ENCODE results near the gene TSGA10IP. TPM values are rescaled to one million over a fixed set of nuclear protein-coding genes. Genes with fewer than 3 reads are reported as not detected.
A peak's percentile ranks its signal among the peaks of the same experiment; 100 is the strongest.

The TSGA10IP gene
- total RNA-seq, 2 experiments from 2014 or later = not detected

GRCh38 chr11:65907878-65908277 lies 37.4 kb upstream of the TSGA10IP start:
- CTCF ChIA-PET = interaction anchor here (2.7 to 6.7 kb wide), 4 partner anchors 9 to 23 kb away, joined by 8 to 34 read pairs (median 18); partner anchors contain the start of genes CCDC85B and FIBP
- H3K27me3 Mint-ChIP-seq = peaks cover 7% of the 10 kb centered on the region
- H3K9me3 Mint-ChIP-seq (ENCODE audit: low read depth) = no peaks in the 10 kb centered on the region
- H3K27ac Mint-ChIP-seq = no peak overlapping the region
- DNase-seq = no peak
- no peak overlapping the region for H3K4me3 Mint-ChIP-seq
- no peak for ATAC-seq
- no peaks in the 10 kb centered on the region for H3K36me3 Mint-ChIP-seq
- H3K4me1 Mint-ChIP-seq = peaks cover 19% of the 10 kb centered on the region

DNA sequence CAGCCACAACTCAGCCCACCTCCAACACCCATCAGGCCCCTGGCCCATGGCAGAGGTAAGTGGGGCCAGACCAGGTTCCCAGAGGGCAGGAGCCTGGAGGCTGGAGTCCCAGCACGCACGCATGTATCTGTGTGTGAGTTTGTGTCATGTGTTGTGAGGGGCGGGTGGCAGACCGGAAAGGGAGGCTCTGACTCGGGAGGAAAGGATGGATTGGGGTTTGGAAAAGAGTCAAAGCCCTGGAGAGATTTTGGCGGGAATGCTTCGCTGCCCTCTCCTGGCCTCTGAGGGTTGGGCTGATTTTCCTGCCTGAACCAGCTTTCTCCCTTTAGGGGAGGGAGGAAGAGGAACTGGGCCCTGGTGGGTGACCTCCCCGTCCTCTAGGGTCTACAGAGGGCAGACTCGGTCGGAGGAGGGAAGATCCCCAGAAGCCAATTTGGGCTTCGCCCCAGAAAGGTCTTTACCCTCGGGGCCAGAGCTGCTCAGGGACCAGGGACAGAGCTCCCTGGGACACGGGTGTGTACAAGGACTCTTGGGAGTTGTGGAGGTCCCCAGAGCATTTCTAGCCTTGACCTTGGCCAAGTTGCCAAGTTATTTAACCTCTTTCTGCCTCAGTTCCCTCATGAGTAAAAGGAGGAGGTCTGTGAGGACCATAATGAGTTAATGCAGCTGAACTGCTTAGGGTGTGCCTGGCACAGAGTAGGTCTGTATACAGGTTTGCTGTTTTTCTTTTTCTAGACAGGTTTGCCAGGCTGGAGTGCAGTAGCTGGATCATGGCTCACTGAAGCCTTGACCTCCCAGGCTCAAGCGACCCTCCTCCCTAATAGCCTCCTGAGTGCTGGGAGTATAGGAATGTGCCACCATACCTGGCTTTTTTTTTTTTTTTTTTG lies 33.4 kb upstream of the TSGA10IP start:
- Mint-ChIP-seq H3K4me1 (peaks cover 26% of the 10 kb centered on the region), H3K27ac (no peak overlapping the region), H3K36me3 (peaks cover 5% of the 10 kb centered on the region), H3K9me3 (ENCODE audit: low read depth) (no peaks in the 10 kb centered on the region), H3K27me3 (peaks cover 2% of the 10 kb centered on the region), H3K4me3 (no peak overlapping the region)
- DNase-seq = no peak
- CTCF ChIA-PET = interaction anchor here (1.2 to 2.3 kb wide), 6 partner anchors 16 to 52 kb away, joined by 4 to 14 read pairs (median 4); partner anchors contain the start of genes CCDC85B and FIBP
- no peak for ATAC-seq

- peaks cover 31% of the 10 kb centered on the region for H3K4me1 Mint-ChIP-seq
- no peaks in the 10 kb centered on the region for H3K27me3 Mint-ChIP-seq
- DNase-seq (no peak), ATAC-seq (no peak)
- CTCF ChIA-PET = interaction anchor here (1.2 to 2.1 kb wide), 3 partner anchors 15 to 28 kb away, joined by 4 to 14 read pairs (median 6); partner anchors contain the start of gene CCDC85B
- no peaks in the 10 kb centered on the region for H3K9me3 Mint-ChIP-seq (ENCODE audit: low read depth)
- no peak overlapping the region for H3K4me3 Mint-ChIP-seq
- H3K36me3 Mint-ChIP-seq = peaks cover 9% of the 10 kb centered on the region
- H3K27ac Mint-ChIP-seq = no peak overlapping the region
These were observed 32.4 kb upstream of the TSGA10IP start for GRCh38 chr11:65912845-65913244.

GRCh38 chr11:65915101-65915820 lies 30.0 kb upstream of the TSGA10IP start:
- ATAC-seq = no peak
- Mint-ChIP-seq H3K4me3 (no peak overlapping the region), H3K9me3 (ENCODE audit: low read depth) (no peaks in the 10 kb centered on the region), H3K27ac (no peak overlapping the region), H3K4me1 (peaks cover 26% of the 10 kb centered on the region), H3K36me3 (peaks cover 11% of the 10 kb centered on the region), H3K27me3 (no peaks in the 10 kb centered on the region)
- DNase-seq = no peak
- CTCF ChIA-PET = interaction anchor here (0.9 kb wide), 1 partner anchor 25 kb away, joined by 3 read pairs; the partner anchor contains the start of gene CCDC85B

DNA sequence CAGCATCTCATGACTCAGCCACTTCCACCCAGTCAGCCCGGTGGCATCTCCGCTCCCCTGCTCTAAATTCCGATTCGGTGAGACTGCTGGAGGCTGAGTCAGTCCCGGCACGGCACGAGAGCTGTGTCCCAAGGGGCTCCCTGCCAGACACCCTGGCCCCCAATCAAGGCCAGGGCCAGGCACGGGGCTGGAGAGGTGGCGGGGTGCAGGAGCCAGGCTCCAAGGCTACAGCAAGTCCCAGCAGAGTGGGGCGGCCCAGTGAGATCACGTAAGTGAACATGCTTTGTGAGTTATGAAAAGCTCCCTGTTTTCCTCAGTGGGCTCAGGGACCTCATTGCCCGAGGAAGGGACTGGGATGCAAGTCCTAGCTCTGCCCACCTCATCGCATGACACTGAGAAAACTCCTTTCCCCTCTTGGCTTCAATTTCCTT lies 29.4 kb upstream of the TSGA10IP start:
- Mint-ChIP-seq H3K4me1 (peaks cover 32% of the 10 kb centered on the region), H3K36me3 (peaks cover 16% of the 10 kb centered on the region), H3K4me3 (no peak overlapping the region), H3K27ac (no peak overlapping the region), H3K9me3 (ENCODE audit: low read depth) (no peaks in the 10 kb centered on the region), H3K27me3 (no peaks in the 10 kb centered on the region)
- no peak for ATAC-seq
- CTCF ChIA-PET = interaction anchor here (0.9 kb wide), 1 partner anchor 25 kb away, joined by 3 read pairs; the partner anchor contains the start of gene CCDC85B
- DNase-seq = no peak

DNA sequence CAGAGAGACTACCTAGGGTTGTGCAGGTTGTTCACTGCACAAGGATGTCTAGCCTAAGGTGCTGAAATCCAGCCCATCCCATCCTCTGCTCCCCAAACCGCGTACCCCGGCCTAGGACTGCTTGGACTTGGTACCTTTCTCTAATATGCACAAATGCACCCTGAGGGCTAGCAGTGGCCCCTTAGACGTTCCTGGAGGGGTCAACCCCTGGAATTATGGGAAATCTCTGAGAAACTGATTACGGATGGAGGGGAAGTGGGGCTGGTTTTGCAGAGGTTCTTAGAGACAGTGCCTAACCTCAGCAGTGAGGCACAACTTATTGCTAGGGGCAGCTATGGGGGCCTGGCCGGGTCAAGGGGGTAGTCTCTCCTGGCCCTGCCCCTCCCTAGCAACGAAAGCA lies 28.9 kb upstream of the TSGA10IP start:
- Mint-ChIP-seq H3K4me3 (no peak overlapping the region), H3K36me3 (peaks cover 17% of the 10 kb centered on the region), H3K27ac (no peak overlapping the region), H3K4me1 (peaks cover 32% of the 10 kb centered on the region), H3K9me3 (ENCODE audit: low read depth) (no peaks in the 10 kb centered on the region), H3K27me3 (no peaks in the 10 kb centered on the region)
- CTCF ChIA-PET = interaction anchor here (0.9 to 2.5 kb wide), 2 partner anchors 16 to 26 kb away, joined by 3 to 9 read pairs; partner anchors contain the start of gene CCDC85B
- ATAC-seq (no peak), DNase-seq (no peak)

GRCh38 chr11:65917077-65917433 lies 28.2 kb upstream of the TSGA10IP start:
- no peaks in the 10 kb centered on the region for H3K9me3 Mint-ChIP-seq (ENCODE audit: low read depth)
- peak overlapping the region; percentile 25 for H3K27ac Mint-ChIP-seq
- H3K36me3 Mint-ChIP-seq = peaks cover 18% of the 10 kb centered on the region
- CTCF ChIA-PET = interaction anchor here (0.9 to 2.5 kb wide), 4 partner anchors 8 to 33 kb away, joined by 3 to 10 read pairs (median 8); partner anchors contain the start of gene FIBP
- H3K4me1 Mint-ChIP-seq = peaks cover 32% of the 10 kb centered on the region
- H3K4me3 Mint-ChIP-seq = peak overlapping the region; percentile 35
- ATAC-seq (no peak), DNase-seq (no peak)
- no peaks in the 10 kb centered on the region for H3K27me3 Mint-ChIP-seq

DNA sequence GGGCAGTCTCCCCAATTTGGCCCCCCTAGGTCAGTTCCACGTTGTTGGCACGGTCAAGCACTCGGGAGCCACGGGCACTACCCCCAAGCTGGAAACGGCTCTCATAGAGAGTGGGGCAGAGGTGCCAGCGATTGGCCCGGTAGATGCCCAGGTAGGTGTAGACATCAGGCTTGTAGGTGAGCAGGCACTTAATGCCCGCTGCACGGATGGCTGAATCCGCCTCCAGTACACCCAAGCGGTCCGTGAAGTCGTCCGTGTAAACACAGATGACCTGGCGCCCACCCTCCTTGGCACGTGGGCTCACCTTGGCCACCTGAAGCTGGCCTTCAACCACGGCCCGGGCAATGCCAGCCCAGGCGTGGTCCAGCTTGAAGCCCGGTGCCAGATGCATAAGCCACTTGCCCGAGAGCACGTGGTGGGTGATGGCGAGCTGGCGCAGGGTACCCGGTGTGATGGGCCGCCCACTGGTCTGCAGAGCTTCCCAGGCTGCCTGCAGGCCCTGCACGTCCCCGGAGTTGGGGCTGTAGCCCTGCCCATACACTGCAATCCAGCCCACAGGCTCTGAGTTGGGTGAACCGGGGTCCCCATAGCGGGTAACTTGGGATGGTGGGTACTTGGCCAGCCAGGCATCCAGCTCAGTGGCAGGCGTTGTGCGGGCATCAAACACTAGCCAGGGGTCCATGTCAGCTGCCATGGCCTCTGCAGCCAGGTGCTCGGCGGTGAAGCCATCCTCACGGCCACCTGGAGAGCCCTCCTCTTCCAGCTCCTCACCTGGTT lies 27.7 kb upstream of the TSGA10IP start:
- Mint-ChIP-seq H3K27me3 (no peaks in the 10 kb centered on the region), H3K4me1 (peaks cover 36% of the 10 kb centered on the region), H3K27ac (peak overlapping the region; percentile 86), H3K4me3 (peak overlapping the region; percentile 94), H3K36me3 (peaks cover 22% of the 10 kb centered on the region), H3K9me3 (ENCODE audit: low read depth) (no peaks in the 10 kb centered on the region)
- ATAC-seq (no peak), DNase-seq (no peak)
- CTCF ChIA-PET = interaction anchor here (0.7 to 2.5 kb wide), 9 partner anchors 9 to 137 kb away, joined by 3 to 10 read pairs (median 4); partner anchors contain the start of genes CCDC85B and FIBP

- peaks cover 40% of the 10 kb centered on the region for H3K4me1 Mint-ChIP-seq
- ATAC-seq (peak; percentile 62), DNase-seq (no peak)
- CTCF ChIA-PET = interaction anchor here (0.7 to 2.5 kb wide), 8 partner anchors 14 to 138 kb away, joined by 3 to 10 read pairs (median 6); partner anchors contain the start of genes CCDC85B and FIBP
- peak within 1 kb of the TSS; percentile 94 for H3K4me3 Mint-ChIP-seq
- H3K27ac Mint-ChIP-seq = peak within 1 kb of the TSS; percentile 88
- H3K27me3 Mint-ChIP-seq = no peaks in the 10 kb centered on the region
- peaks cover 29% of the 10 kb centered on the region for H3K36me3 Mint-ChIP-seq
- no peaks in the 10 kb centered on the region for H3K9me3 Mint-ChIP-seq (ENCODE audit: low read depth)
These were observed 26.8 kb upstream of the TSGA10IP start, which contains the start of gene C11orf68 for GRCh38 chr11:65918211-65919140. Gene C11orf68, minus strand, starts transcription at chr11:65919062. Its CDS starts 31 bp downstream, at chr11:65919031.

DNA sequence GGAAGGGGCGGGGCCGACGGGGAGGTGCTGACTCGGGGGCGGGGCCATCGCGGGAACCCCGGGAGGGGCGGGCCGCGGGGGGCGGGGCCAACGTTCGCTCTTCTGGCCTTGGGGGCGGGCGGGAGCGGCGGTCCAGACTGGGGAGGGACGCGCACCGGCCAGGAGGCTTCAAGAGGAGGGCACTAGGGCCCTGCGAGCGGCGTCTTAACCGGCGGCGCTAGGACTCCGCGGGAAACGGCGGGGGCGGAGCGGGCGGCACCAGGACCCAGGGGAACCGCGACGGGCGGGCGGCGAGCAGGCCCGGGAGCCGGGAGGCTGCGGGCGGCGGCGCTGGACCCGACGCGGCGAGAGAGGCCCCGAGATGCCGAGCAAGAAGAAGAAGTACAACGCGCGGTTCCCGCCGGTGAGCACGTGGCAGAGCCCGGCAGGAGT lies 26.1 kb upstream of the TSGA10IP start, which contains the start of gene DRAP1:
Gene DRAP1 (plus strand): TSS at position 286 of the 432 bp plus-strand sequence. CDS start 76 bp downstream, at position 362.
- DNase-seq = peak; percentile 99
- H3K36me3 Mint-ChIP-seq = peaks cover 30% of the 10 kb centered on the region
- CTCF ChIA-PET = interaction anchor here (1.6 to 4.9 kb wide), 3 partner anchors 25 to 35 kb away, joined by 4 to 26 read pairs (median 10); no protein-coding TSS in a partner anchor
- H3K4me1 Mint-ChIP-seq = peaks cover 40% of the 10 kb centered on the region
- H3K9me3 Mint-ChIP-seq (ENCODE audit: low read depth) = no peaks in the 10 kb centered on the region
- ATAC-seq = peak; percentile 93
- H3K27me3 Mint-ChIP-seq = no peaks in the 10 kb centered on the region
- peak within 1 kb of the TSS; percentile 88 for H3K27ac Mint-ChIP-seq
- peak within 1 kb of the TSS; percentile 94 for H3K4me3 Mint-ChIP-seq

DNA sequence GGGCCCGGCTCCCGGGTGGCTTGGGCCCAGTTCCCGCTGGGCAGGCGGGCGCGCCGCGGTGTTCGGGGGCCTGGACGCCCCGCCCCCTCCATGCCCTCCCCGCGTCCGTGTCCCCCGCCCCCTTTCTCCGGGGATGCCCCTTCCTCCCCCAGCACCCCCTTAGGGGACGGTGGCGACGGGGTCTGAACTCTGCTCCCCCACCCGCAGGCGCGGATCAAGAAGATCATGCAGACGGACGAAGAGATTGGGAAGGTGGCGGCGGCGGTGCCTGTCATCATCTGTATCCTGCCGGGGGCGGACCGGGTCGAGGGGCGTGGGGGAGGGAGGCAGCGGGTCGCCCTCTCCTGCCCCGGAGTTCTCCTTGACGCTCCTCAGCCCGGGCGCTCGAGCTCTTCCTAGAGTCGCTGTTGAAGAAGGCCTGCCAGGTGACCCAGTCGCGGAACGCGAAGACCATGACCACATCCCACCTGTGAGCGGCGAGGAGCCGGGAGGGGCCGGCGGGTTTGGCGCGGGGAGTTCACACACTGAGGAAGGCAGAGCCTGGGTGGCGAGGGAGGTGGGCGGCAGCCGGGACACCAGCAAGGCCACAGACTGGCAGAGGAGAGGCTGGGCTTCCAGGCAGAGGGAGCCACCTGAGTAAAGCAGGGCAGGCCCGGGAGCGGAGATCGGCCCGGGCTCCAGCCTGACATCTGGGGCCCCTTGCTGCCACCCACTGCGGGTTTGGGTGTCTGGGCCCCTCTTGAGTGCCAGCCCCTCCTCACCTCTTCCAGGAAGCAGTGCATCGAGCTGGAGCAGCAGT lies 25.5 kb upstream of the TSGA10IP start:
- ATAC-seq = peak; percentile 57
- H3K27ac Mint-ChIP-seq = peak overlapping the region; percentile 88
- CTCF ChIA-PET = interaction anchor here (1.2 to 4.9 kb wide), 2 partner anchors 8 to 35 kb away, joined by 3 to 26 read pairs; no protein-coding TSS in a partner anchor
- DNase-seq = peak; percentile 77
- peaks cover 28% of the 10 kb centered on the region for H3K36me3 Mint-ChIP-seq
- H3K27me3 Mint-ChIP-seq = no peaks in the 10 kb centered on the region
- H3K9me3 Mint-ChIP-seq (ENCODE audit: low read depth) = no peaks in the 10 kb centered on the region
- peaks cover 38% of the 10 kb centered on the region for H3K4me1 Mint-ChIP-seq
- peak overlapping the region; percentile 94 for H3K4me3 Mint-ChIP-seq
